Testis (tissue), 3 donors: Measurements from ENCODE around the gene DNAH17. TPM values are rescaled to one million over a fixed set of nuclear protein-coding genes. Genes with fewer than 3 reads are reported as not detected.

Source experiments
- DNase-seq: peaks from one replicate; pipeline ENCODE4 v3.0.0-alpha.2; 2019
- H3K27ac ChIP-seq, 2 donors: fragments of 200-600 bp; sonication (generic); one replicate each; pipeline ENCODE4 v1.5.1; 2019
- H3K27me3 ChIP-seq: fragments of 200-600 bp; sonication (generic); one replicate; pipeline ENCODE4 v1.5.1; 2019
- H3K36me3 ChIP-seq: fragments of 200-600 bp; sonication (generic); one replicate; pipeline ENCODE4 v1.5.1; 2017; ENCODE audit warnings: low read depth; ENCODE audit errors: missing control alignments
- H3K4me1 ChIP-seq: fragments of 200-600 bp; sonication (generic); one replicate; pipeline ENCODE4 v1.5.1; 2019
- H3K4me3 ChIP-seq, 2 donors: fragments of 200-600 bp; sonication (generic); one replicate each; pipeline ENCODE4 v1.5.1; 2017 to 2019
- H3K9me3 ChIP-seq: fragments of 200-600 bp; sonication (generic); one replicate; pipeline ENCODE4 v1.5.1; 2017
- CTCF ChIP-seq, 3 experiments: fragments of 450-650 bp in 2 of 3; fragments of 200-600 bp in 1 of 3; sonication (generic) in 1 of 3; IDR thresholded peaks; one replicate each; pipeline ENCODE4 v1.5.1; 2016 to 2019; ENCODE audit warnings: antibody characterized with exemption in 3 of 3, mild to moderate bottlenecking in 2 of 3, moderate library complexity in 1 of 3
- POLR2A ChIP-seq: fragments of 450-650 bp; IDR thresholded peaks from one replicate; pipeline ENCODE4 v1.6.1; 2017; ENCODE audit warnings: antibody characterized with exemption, mild to moderate bottlenecking, moderate library complexity
- WGBS, 2 donors: methylation state at CpG; one replicate each; pipeline ENCODE4 v1.1.5; 2018; 5-methylcytosine and 5-hydroxymethylcytosine counted together
- intact Hi-C: fragments of 100-400 bp; cut with DNase I; formaldehyde crosslinking; loops from one replicate; pipeline ENCODE4 v1.15.1; 2023; ENCODE audit warnings: low total_unique reads
- polyA plus RNA-seq: library from polyadenylated mRNA; stranded (reverse); fragments of 350-450 nt; fragmentation: Illumina TruSeq; extraction: RNeasy Lipid Tissue Mini Kit (QIAGEN cat#74804); gene quantifications from one replicate; pipeline ENCODE4 v1.2.3, GENCODE V29; 2014; ENCODE audit warnings: low read depth, low replicate concordance; ENCODE audit not compliant: insufficient read depth
- total RNA-seq, 2 donors: library from RNA; depleted of rRNA; stranded (reverse); fragments of >200 nt; gene quantifications; one replicate each; pipeline ENCODE4 v1.2.3, GENCODE V29; 2016

DNAH17 gene
- total and polyA plus RNA-seq, 3 donors from 2014 or later = 38.5 to 93.1 (median 57.6) TPM

GRCh38 chr17:78438694-78439325, 138.4 kb downstream of the DNAH17 start:
- H3K4me3 ChIP-seq = no peak overlapping the region
- H3K4me1 ChIP-seq = no peaks in the 10 kb centered on the region
- 84 to 90% methylated on average over 15 to 16 of the region's 16 CpGs for WGBS, 2 donors
- intact Hi-C loops = no loop called here
- H3K27me3 ChIP-seq = no peaks in the 10 kb centered on the region
- no peak for DNase-seq
- H3K27ac ChIP-seq = no peak overlapping the region
- no peaks in the 10 kb centered on the region for H3K36me3 ChIP-seq
- H3K9me3 ChIP-seq = no peaks in the 10 kb centered on the region
- TF ChIP-seq POLR2A = no peak
- no peak for TF ChIP-seq CTCF (IDR thresholded peaks at IDR 0.05)

GRCh38 chr17:78438271-78438691, 138.9 kb downstream of the DNAH17 start:
- 82 to 85% methylated on average over 7 to 10 of the region's 10 CpGs for WGBS, 2 donors
- Histone ChIP-seq H3K4me3 (no peak overlapping the region), H3K27ac (no peak overlapping the region), H3K27me3 (no peaks in the 10 kb centered on the region), H3K36me3 (no peaks in the 10 kb centered on the region), H3K4me1 (no peaks in the 10 kb centered on the region), H3K9me3 (no peaks in the 10 kb centered on the region)
- DNase-seq = no peak
- no peak for TF ChIP-seq POLR2A
- TF ChIP-seq CTCF (IDR thresholded peaks at IDR 0.05) = no peak
- intact Hi-C loops = no loop called here

- whole genome bisulfite sequencing, 2 donors = 87 to 90% methylated on average over 8 to 20 of the region's 20 CpGs
- Histone ChIP-seq H3K27me3 (no peaks in the 10 kb centered on the region), H3K4me3 (no peak overlapping the region), H3K4me1 (no peaks in the 10 kb centered on the region), H3K9me3 (no peaks in the 10 kb centered on the region), H3K27ac (no peak overlapping the region), H3K36me3 (no peaks in the 10 kb centered on the region)
- TF ChIP-seq CTCF (IDR thresholded peaks at IDR 0.05) (no peak), POLR2A (no peak)
- no peak for DNase-seq
- intact Hi-C loops = no loop called here
Observed at GRCh38 chr17:78437508-78438169, 139.6 kb downstream of the DNAH17 start.

GRCh38 chr17:78435330-78436005, 141.7 kb downstream of the DNAH17 start:
- TF ChIP-seq CTCF (IDR thresholded peaks at IDR 0.05) (no peak), POLR2A (no peak)
- H3K27ac ChIP-seq = no peak overlapping the region
- no peaks in the 10 kb centered on the region for H3K36me3 ChIP-seq
- H3K27me3 ChIP-seq = no peaks in the 10 kb centered on the region
- H3K4me1 ChIP-seq = no peaks in the 10 kb centered on the region
- DNase-seq = no peak
- no peak overlapping the region for H3K4me3 ChIP-seq
- WGBS, 2 donors = 91 to 93% methylated on average over 12 to 19 of the region's 19 CpGs
- intact Hi-C loops = no loop called here
- H3K9me3 ChIP-seq = no peaks in the 10 kb centered on the region
